Activated T-cell treated with anti-CD3 and anti-CD28 coated beads for 1 hour (primary cell): ENCODE measurements around the gene TAS2R46.
"Not testable (repeated sequence)": the region's sequence is repeated elsewhere in the genome, so short reads cannot be mapped to it uniquely, and the experiment has no call there.

ENCODE experiments used
- DNase-seq: peaks from one replicate; pipeline ENCODE4 v3.0.0-alpha.2; 2020; ENCODE audit warnings: low read depth

Gene TAS2R46

GRCh38 chr12:11062194-11062593, at the start of gene TAS2R46:
Gene TAS2R46 (minus strand): TSS chr12:11062294. CDS start chr12:11062294, 0 bp downstream.
- DNase-seq = not testable (repeated sequence)

GRCh38 chr12:11111213-11111612, 49.1 kb upstream of the TAS2R46 start:
- DNase-seq = not testable (repeated sequence)

- DNase-seq = no peak
Measured at GRCh38 chr12:11108862-11109261, 46.8 kb upstream of the TAS2R46 start.

- DNase-seq = no peak
Measured at GRCh38 chr12:11107719-11108118, 45.6 kb upstream of the TAS2R46 start.

- no peak for DNase-seq
Measured at GRCh38 chr12:11106288-11106687, 44.2 kb upstream of the TAS2R46 start.

GRCh38 chr12:11105546-11105945, 43.5 kb upstream of the TAS2R46 start:
- no peak for DNase-seq

- not testable (repeated sequence) for DNase-seq
Measured at GRCh38 chr12:11094910-11095309, 32.8 kb upstream of the TAS2R46 start.

GRCh38 chr12:11092128-11092527, 30.0 kb upstream of the TAS2R46 start, which contains the start of gene TAS2R43:
Gene TAS2R43 (minus strand): TSS chr12:11092313. CDS start chr12:11092229, 84 bp downstream.
- no peak for DNase-seq

GRCh38 chr12:11089246-11089645, 27.2 kb upstream of the TAS2R46 start:
- DNase-seq = no peak

- no peak for DNase-seq
Measured at GRCh38 chr12:11085419-11085818, 23.3 kb upstream of the TAS2R46 start.

GRCh38 chr12:11081987-11082386, 19.9 kb upstream of the TAS2R46 start:
- no peak for DNase-seq

- no peak for DNase-seq
Measured at GRCh38 chr12:11078246-11078645, 16.2 kb upstream of the TAS2R46 start.

GRCh38 chr12:11075642-11076041, 13.5 kb upstream of the TAS2R46 start:
- no peak for DNase-seq

GRCh38 chr12:11071414-11071813, 9.3 kb upstream of the TAS2R46 start:
- no peak for DNase-seq

GRCh38 chr12:11070999-11071398, 8.9 kb upstream of the TAS2R46 start:
- DNase-seq = no peak

GRCh38 chr12:11069854-11070365, 7.8 kb upstream of the TAS2R46 start:
- DNase-seq = no peak

GRCh38 chr12:11067514-11067913, 5.4 kb upstream of the TAS2R46 start:
- no peak for DNase-seq

GRCh38 chr12:11059784-11060183, 2.3 kb downstream of the TAS2R46 start:
- DNase-seq = no peak

GRCh38 chr12:11059041-11059440, 3.1 kb downstream of the TAS2R46 start:
- DNase-seq = no peak

GRCh38 chr12:11055306-11055705, 6.8 kb downstream of the TAS2R46 start:
- no peak for DNase-seq

GRCh38 chr12:11049806-11050531, 12.1 kb downstream of the TAS2R46 start:
- not testable (repeated sequence) for DNase-seq

GRCh38 chr12:11041366-11041765, 20.7 kb downstream of the TAS2R46 start:
- not testable (repeated sequence) for DNase-seq

GRCh38 chr12:11040162-11040561, 21.9 kb downstream of the TAS2R46 start:
- DNase-seq = no peak

- DNase-seq = no peak
Measured at GRCh38 chr12:11039171-11039570, 22.9 kb downstream of the TAS2R46 start.
